COLO829 (cell line): ENCODE results near the gene NOXO1.
"Not testable (repeated sequence)": the region's sequence is repeated elsewhere in the genome, so short reads cannot be mapped to it uniquely, and the experiment has no call there.

ENCODE experiments used
- DNase-seq: peaks from one replicate; pipeline ENCODE4 v3.0.0; 2012; ENCODE audit warnings: low spot score

NOXO1 gene, protein sequence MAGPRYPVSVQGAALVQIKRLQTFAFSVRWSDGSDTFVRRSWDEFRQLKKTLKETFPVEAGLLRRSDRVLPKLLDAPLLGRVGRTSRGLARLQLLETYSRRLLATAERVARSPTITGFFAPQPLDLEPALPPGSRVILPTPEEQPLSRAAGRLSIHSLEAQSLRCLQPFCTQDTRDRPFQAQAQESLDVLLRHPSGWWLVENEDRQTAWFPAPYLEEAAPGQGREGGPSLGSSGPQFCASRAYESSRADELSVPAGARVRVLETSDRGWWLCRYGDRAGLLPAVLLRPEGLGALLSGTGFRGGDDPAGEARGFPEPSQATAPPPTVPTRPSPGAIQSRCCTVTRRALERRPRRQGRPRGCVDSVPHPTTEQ

DNA sequence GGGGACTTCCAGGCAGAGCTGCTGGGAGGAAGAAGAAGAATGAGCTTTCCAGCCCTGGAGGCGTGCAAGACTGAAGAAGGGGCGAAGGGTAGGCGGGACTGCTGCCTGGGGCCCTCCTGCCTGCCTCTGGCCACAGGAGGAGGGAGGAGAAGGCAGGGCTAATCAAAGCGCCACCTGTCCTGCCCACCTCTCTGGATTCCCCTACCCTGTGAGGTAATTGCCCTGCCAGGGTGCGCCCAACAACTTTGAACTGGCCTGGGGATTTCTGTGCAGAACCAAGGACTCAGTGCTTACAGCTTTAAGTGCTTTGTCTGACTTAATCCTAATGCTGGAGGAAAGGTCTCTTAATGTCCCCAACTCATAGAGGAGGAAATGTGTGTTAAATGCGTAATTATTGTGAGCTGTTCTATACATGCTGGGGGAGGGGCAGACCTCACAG lies at the start of gene NOXO1:
Gene NOXO1, minus strand, starts transcription at position 72 of the 439 bp plus-strand sequence. CDS start 290 bp downstream, outside the sequence.
- no peak for DNase-seq

DNA sequence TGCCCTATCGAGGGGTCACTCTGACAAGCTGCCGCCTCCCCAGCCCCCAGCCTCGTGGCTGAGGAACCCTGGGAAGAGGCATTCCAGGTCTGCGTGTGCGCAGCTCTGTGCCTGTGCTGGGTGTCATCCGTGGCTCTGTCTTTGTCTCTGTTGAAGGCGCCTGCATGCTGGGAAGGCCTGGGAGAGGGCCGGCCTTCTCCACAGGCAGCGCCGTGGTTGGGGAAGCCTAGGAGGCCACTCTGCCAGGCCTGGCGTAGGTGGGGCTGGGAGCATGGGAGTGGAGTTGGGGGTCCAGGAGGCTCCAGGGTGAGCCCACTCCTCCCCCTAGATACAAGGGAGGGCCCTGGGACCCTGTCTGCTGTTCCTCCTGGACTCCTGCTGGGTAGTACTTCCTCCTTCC lies 48.8 kb upstream of the NOXO1 start:
- DNase-seq: no peak

DNA sequence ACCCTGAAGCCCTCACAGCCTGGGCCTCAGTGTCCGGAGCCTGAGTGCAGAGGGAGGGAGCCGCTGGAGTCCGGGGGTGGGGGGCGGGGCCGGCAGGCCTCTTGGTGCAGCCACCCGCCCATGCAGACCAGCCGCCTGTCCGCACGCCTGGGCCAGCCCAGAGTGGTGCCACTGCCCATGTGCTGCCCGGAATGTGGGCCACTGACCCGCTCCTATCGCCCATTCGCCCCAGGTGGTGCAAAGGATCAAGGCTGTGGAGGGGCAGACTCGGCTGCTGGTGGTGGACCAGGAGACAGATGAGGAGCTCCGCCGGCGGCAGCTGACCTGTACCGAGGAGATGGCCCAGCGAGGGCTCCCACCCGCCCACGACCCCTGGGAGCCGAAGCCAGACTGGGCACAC lies 48.1 kb upstream of the NOXO1 start:
- DNase-seq: no peak

DNA sequence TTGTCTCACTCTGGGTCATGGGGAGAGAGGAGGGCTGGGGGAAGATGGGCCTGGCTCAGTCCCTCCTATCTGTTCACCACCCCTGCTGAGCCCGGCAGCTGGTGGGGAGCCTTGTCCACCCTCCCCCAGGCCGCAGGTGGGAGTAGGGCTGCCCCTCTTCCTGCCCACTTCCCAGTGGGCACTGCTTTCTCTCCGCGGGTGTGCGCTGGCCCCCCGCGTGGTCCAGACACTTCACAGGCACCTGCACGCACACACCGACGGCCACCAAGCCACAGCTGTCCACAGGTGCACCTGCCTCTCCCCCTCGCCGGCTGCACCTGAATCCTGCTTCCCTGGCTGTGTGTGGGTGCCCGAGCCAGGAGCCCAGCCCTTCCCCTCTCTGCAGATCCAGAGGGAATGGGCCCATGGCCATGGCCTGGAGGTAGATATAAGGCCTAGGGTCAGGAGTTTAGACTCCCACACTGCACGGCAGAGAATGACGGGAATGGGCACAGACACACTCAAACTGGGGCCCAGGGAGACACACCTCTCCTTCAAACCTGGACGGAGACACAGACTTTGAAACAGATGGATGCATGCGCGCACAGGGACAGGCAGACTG lies 47.5 kb upstream of the NOXO1 start:
- DNase-seq: no peak

DNA sequence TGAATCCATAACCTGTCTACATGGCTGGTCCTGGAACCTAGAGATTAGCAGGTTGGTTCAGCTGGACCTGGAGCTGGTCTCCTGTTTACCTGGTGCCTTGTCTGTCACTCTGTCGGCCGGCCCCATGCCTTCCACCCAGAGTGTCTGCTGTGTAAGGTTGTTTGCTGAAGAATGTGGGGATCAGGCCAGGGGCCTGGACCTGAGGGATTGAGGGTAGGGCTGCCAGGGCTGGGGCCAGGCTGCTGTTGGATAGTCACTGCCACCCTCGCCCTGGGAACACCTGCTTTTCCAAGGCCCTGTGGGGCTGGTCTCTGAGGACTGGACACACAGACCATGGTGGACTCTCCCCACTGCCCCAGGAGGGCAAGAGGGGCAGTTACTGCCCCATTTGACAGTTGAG lies 46.9 kb upstream of the NOXO1 start:
- no peak for DNase-seq

DNA sequence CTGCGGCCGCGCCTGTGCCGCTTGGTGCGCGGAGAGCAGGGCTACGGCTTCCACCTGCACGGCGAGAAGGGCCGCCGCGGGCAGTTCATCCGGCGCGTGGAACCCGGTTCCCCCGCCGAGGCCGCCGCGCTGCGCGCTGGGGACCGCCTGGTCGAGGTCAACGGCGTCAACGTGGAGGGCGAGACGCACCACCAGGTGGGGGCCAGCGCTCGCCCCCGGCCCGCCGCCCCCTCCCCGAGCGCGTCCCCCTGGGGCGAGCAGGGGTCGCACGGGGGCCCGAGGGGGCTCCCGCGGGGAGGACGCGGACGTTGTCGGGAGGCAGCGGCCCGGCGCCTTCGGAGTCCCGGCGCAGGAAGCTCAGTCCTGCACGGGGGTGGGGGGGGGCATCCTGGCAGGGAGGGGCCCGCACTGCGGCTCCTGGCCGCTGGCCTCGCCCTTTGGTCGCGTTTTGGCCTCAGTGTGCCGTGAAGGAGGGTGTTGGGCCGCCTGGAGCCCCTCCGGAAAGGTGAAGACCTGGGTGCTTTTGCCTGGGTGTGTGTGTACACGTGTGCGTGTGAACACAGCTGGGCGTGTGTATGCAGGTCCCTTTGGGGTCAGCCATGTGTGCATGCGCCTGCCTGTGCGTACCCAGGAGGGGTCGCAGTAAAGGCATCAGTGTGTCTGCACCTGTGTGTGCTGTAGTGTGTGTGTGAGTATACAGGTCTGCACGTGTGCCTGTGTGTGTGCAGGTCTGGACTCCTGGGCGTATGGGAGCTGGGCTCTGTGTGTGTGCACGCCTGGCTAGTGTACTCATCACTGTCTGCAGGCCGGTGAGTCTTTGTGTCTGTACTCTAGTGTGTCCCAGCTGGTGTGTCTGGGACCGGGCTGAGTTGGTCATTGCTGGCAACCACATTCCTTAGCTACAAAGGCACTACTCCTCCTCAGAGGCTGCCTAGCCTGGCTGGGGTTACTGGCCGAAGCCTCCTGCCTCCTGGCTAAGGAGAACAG lies 46.0 kb upstream of the NOXO1 start:
- DNase-seq: no peak

DNA sequence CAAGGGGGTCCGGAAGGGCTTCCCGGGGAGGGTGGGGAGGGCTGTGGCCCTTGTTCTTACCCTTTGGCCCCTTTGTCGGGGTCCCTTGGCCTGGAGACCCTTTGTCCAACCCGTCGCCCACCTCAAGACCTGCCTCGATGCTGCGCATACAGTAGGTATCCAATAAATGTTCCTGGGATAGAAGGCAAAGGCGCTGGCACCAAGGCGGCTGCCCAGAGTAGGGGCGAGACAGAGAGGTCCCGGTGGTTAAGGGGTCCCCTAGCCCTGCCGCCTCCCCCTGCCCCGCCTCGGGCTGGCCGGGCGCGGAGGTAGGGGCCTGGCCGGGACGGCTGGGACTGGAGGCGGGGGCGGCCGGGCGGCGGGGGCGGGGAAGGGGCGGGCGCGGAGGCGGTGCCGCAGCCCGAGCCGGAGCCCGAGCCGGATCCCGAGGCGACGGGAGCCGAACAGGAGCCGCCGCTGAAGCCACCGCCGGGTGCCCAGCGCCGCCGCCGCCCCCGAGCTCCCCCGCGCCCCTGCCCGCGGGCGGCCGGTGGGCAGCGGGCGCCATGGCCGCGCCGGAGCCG lies 45.3 kb upstream of the NOXO1 start, which contains the start of gene NHERF2:
Gene NHERF2, plus strand, starts transcription at position 442 of the 563 bp plus-strand sequence. Its CDS starts 104 bp downstream, at position 546.
- no peak for DNase-seq

DNA sequence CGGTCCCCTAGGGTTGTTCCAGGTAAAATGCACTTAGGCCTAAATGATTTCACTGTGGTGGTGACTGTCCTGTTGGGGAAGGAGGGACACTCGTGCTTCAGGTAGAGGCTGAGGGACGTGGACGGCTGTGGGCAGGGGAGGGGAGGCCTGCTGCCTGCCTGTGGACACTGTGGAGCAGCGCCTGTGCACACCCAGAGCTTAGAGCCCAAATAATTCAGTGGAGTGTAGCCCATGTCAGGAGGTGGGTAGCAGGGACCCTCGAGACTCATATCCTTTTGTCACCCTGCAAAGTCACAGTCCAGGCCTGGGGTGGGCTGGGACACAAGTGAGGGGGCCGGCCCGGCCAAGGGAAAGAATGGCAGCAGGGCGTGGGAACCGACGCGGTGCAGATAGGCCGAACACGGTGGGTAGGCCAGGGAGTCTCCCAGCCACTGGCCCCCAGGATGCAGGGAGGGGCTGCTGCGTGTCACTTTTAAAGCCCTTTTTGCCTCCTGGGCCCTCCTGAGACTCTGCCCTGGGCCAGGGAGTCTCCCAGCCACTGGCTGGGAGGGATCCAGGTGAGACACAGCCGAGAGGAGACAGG lies 44.7 kb upstream of the NOXO1 start:
- DNase-seq: no peak

DNA sequence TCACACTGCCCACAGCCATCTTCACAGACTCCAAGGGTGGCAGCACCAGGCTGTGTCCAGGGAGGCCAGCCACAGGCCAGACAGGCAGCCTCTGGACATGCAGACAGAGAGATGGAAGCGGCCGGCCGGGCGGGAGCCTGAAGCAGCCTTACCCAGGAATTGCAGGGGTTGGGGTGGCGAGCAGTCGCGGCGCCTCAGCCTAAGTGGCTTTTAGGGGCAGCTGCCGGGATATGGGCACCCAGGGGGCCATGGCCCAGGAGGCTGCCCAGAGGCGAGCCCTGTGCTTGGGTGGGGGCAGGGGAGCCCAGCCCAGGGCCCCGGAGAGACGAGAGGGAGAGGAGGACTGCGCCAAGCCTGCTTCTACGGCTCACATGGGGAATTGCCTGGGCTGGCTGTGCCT lies 44.0 kb upstream of the NOXO1 start:
- DNase-seq: no peak

DNA sequence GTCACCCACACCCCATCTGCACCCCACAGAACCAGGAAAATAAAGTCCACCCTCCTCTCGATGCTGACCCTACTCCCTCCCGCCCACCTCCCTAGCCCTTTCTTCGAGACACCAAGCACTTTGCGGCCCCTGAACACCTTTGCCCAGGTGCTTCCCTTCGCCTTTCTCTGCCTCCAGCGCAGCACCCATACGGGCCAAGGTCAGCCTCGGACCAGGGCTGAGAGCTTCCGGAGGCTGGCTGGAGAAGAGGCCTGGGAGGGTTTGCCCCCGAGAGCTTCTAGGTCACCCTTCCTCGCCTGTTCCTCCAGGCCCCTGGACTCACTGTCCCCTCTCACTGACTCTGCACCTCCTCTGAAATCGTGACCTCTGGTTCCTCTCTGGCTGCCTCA lies 42.8 kb upstream of the NOXO1 start:
- no peak for DNase-seq

DNA sequence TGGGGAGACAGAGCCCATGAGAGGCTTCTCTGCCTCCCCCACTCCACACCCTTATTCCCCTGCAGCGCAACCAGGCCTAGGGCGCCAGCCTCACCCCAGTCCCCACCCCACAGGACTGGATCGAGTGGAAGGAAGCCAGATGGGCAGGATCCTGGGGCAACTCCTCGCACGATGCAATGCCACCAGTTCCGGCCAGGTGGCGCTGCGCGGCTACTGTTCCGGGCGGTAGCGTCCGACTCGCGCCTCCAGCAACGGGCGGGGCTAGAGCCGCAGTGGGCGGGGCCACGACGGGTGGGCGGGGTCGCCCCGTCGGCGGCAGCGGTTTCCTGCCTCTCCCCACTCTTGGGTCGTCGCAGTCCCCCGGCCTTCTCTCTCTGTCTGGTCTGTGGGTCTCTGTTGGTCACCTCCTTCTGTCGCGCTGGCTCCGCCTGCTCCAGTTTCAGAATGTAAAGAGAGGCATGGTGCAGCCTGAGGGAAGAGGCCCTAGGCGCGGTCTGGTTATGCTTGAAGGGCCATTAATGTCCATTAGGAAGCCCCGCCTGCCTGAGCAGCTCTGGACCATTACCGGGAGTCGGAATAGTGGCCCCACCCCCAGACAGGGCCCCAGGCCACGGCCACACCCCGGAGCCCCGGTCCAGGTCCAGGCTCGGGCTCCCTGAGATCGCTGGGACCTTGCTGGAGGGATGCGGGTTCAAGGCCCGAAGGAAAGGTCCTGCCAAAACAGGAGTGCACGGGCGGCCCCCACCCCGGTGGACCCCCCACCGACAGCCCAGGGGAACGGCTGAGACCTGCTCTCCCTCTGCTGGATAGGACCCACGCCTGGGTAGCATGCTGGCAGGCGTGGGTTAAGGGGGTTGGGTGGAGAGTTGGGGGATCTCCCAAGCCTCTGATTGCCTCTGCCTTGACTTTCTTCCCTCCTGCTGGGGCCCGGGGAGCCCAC lies 42.1 kb upstream of the NOXO1 start:
- DNase-seq: peak; percentile 95

DNA sequence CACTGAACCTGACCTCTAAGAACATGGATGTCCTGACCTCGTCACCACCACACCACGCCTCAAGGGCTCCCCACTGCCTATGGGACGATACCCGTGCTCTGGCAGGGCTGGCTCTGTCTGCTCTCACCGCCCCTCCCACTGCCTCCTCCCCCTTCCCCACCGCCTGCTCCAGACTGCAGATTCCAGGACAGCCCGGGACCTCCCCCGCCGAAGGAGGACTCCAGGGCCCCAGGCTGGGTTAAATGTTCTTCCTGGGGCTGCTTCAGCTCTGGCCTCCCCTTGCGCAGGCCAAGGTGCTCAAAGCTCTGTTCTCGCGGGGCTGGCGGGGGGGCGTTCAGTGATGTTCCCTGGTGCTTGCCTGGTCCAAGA lies 41.4 kb upstream of the NOXO1 start:
- peak; percentile 36 for DNase-seq

DNA sequence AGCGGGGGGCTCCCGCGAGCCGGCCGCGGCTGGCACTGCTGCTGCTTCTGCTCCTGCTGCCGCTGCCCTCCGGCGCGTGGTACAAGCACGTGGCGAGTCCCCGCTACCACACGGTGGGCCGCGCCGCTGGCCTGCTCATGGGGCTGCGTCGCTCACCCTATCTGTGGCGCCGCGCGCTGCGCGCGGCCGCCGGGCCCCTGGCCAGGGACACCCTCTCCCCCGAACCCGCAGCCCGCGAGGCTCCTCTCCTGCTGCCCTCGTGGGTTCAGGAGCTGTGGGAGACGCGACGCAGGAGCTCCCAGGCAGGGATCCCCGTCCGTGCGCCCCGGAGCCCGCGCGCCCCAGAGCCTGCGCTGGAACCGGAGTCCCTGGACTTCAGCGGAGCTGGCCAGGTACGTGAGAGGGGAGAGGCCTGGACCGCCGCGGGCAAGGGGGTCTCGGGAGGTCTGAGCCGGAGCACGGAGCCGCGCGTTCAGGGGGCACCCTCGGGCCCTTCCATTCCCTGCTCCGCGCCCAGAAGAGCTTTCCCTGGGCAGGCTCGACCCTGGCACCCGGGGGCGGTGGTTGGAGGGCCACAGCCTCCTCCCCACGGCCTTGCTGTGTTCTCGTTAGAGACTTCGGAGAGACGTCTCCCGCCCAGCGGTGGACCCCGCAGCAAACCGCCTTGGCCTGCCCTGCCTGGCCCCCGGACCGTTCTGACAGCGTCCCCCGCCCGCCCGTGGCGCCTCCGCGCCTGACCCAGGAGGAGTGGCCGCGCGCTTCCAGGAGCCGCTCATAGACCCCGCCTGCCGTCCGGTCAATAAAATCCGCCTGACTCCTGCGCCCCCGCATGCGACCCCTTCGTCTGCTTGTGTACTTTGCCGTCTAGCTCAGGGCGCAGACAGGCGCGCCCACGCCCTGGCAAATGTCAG lies 38.9 kb upstream of the NOXO1 start:
- DNase-seq: no peak

DNA sequence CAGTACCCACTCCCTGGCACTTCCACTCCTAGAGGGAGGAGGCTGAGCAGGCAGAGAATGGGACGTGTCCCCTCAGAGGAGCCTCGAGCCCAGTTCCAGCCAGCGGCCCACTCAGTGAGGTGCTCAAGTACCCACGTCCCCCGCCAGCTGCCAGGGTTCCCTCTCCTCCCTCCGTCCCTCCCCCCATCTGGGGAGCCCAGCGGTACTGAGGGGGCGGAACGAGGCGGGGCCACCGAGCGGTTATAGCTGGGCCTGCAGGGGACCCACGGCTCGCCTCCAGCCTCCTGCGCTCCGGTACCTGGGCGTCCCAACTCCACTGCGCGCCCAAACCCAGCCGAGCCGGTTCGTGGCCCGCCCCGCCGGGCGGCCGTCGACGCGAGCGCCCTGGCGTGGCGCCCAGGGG lies 38.2 kb upstream of the NOXO1 start, which contains the start of gene NPW:
Gene NPW, plus strand, starts transcription at position 268 of the 403 bp plus-strand sequence.
- no peak for DNase-seq

DNA sequence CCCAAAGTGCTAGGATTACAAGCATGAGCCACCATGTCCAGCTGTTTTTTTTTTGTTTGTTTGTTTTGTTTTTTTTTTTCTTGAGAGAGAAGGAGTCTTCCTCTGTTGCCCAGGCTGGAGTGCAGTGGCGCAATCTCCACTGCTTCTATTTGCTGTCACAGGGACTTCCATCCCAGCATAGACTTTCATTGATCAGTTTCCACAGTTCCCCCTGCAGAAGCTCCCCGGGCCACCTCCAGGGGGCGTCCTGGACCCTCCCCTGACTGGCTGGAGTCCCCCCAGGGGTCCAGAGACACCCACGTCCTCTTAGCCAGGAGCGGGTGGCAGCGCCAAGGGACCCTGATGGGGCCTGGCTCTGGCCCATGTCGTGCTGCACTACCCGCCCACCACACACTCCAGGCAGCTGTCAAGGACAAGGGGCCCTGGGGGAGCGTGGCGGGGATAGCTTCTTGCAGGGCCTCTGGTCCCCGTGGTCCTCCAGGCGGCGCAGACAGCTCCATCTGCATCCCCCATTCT lies 35.2 kb upstream of the NOXO1 start:
- no peak for DNase-seq

DNA sequence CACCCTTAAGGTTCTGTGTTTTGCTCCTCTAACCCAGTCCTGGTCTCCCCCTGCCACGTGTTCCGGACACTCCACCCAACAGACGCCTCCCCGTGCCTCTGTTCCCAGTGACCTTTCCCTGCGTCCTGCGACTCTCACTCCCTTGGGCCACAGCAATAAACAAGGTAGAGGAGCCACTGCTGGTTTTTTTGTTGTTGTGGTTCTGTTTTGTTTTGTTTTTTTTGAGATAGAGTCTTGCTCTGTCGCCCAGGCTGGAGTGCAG lies 34.6 kb upstream of the NOXO1 start:
- DNase-seq: no peak

DNA sequence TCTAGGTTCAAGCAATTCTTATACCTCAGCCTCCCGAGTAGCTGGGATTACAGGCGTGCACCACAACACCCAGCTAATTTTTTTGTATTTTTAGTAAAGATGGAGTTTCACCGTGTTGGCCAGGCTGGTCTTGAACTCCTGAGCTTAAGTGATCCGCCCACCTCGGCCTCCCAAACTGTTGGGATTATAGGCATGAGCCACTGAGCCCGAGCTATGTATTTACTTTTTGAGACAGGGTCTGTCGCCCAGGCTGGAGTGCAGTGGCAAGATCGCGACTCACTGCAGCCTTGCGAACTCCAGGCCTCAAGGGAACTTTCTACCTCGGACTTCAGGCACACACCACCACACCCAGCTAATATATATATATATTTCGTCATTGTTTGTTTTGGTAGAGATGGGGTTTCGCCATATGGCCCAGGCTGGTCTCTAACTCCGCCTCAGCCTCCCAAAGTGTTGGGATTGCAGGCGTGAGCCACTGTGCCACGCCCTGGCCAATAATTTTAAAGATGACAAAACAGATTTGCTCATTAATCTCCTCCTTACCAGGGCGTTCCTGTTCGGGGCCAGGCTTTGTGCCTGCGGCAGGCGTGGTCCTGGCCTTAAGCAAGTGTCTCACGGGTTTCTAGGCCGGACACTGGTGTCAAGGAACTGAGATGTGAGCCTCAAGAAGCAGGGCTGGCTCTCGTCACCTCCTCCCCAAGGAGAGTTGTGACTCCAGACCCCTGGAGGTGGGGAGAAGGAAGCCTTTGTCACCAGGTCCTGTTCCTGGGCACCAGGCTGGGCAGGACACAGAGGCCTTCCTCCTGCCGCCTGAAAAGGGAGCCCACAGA lies 34.1 kb upstream of the NOXO1 start:
- DNase-seq: no peak

DNA sequence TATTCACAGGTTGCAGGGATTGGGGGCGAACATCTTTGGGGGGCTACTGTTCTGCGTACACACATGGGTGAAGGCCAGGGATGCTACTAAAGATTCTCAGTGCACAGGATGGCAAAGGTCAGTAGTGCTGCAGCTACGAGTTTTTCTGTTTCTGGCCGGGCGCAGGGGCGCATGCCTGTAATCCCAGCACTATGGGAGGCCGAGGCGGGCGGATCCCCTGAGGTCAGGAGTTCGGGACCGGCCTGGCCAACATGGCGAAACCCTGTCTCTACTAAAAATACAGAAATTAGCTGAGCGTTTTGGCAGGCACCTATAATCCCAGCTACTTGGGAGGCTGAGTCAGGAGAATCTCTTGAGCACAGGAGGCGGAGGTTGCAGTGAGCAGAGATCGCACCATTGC lies 32.3 kb upstream of the NOXO1 start:
- no peak for DNase-seq

DNA sequence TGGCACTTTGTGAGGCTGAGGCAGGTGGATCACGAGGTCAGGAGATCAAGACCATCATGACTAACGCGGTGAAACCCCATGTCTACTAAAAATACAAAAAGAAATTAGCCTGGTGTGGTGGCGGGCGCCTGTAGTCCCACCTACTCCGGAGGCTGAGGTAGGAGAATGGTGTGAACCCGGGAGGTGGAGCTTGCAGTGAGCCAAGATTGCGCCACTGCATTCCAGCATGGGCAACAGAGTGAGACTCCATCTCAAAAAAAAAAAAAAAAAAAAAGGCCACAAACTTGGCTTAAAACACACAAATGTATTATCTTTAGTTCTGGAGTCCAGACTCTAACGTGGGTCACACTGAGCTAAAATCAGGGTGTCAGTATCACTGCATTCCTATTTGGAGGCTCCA lies 30.5 kb upstream of the NOXO1 start:
- not testable (repeated sequence) for DNase-seq
